Measurements from ENCODE around the gene RBBP8.

GRCh38 chr18:23066060-23066459 is 132.9 kb downstream of the RBBP8 start:
- no peak for TF ChIP-seq EZH2phosphoT487 (IDR thresholded peaks at IDR 0.05; ENCODE audit: insufficient read depth, low read depth)
- TF ChIP-seq EZH2 (IDR thresholded peaks at IDR 0.05; ENCODE audit: insufficient read depth, poor library complexity, severe bottlenecking) = no peak

All from GM23248 (cell line).